SK-N-SH (cell line): ENCODE results near the gene ASAH2B.
"Not testable (repeated sequence)": the region's sequence is repeated elsewhere in the genome, so short reads cannot be mapped to it uniquely, and the experiment has no call there.

ENCODE experiments used
- PBX3 ChIP-seq: IDR thresholded peaks from 2 replicates; pipeline ENCODE4; 2012
- POLR2AphosphoS5 ChIP-seq: IDR thresholded peaks from 2 replicates; pipeline ENCODE4 v1.6.1; 2012; ENCODE audit warnings: low read depth, low read length
- RCOR1 ChIP-seq: fragments of 150-350 bp; IDR thresholded peaks from 2 replicates; pipeline ENCODE4 v1.6.1; 2017; ENCODE audit warnings: antibody characterized with exemption, low read length
- SMC3 ChIP-seq: IDR thresholded peaks from 2 replicates; pipeline ENCODE4 v1.6.1; 2012; ENCODE audit warnings: low read depth, low read length, improper control_type of control experiment
- ZBTB33 ChIP-seq: IDR thresholded peaks from 2 replicates; pipeline ENCODE4 v1.4.0; 2012; ENCODE audit warnings: low read depth, borderline replicate concordance
- TF ChIP-seq, protein P1 (sequence below): fragments of 200-600 bp; sonication (generic); IDR thresholded peaks from 2 replicates; pipeline ENCODE4 v1.6.1; 2017; ENCODE audit warnings: antibody characterized with exemption, mild to moderate bottlenecking, moderate library complexity

GRCh38 chr10:50728112-50728511 is 11.6 kb upstream of the ASAH2B start:
- TF ChIP-seq POLR2AphosphoS5, SMC3, RCOR1, PBX3, ZBTB33: not testable (repeated sequence)
- TF ChIP-seq, protein P1, sequence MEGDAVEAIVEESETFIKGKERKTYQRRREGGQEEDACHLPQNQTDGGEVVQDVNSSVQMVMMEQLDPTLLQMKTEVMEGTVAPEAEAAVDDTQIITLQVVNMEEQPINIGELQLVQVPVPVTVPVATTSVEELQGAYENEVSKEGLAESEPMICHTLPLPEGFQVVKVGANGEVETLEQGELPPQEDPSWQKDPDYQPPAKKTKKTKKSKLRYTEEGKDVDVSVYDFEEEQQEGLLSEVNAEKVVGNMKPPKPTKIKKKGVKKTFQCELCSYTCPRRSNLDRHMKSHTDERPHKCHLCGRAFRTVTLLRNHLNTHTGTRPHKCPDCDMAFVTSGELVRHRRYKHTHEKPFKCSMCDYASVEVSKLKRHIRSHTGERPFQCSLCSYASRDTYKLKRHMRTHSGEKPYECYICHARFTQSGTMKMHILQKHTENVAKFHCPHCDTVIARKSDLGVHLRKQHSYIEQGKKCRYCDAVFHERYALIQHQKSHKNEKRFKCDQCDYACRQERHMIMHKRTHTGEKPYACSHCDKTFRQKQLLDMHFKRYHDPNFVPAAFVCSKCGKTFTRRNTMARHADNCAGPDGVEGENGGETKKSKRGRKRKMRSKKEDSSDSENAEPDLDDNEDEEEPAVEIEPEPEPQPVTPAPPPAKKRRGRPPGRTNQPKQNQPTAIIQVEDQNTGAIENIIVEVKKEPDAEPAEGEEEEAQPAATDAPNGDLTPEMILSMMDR = not testable (repeated sequence)
